A549 (cell line): Measurements from ENCODE around the gene TRMT2A. TPM values are rescaled to one million over a fixed set of nuclear protein-coding genes. Genes with fewer than 3 reads are reported as not detected.

Source experiments
- ATAC-seq, 2 experiments: fragments of 200-7000 bp in 1 of 2; fragments of >200 bp in 1 of 2; cut with Nextera tagmentation in 1 of 2; cut with Tn5 transposase in 1 of 2; 3 replicates each; pipeline versions ENCODE4 v1.8.0 to v1.9.1; 2018 to 2020; ENCODE audit warnings: mild to moderate bottlenecking in 1 of 2, moderate library complexity in 1 of 2
- CTCF ChIA-PET: fragments of 300-600 bp; sonication (Branson Sonifier 250); formaldehyde crosslinking; extraction: SDS; loops from one replicate; lab custom pipeline; 2021; ENCODE audit warnings: antibody characterized with exemption, inconsistent platforms; lab: Yijun Ruan, JAX
- POLR2A ChIA-PET: fragments of 350-600 bp; formaldehyde crosslinking; extraction: SDS; loops from one replicate; lab custom pipeline; 2021; ENCODE audit warnings: antibody characterized with exemption, inconsistent platforms; lab: Yijun Ruan, JAX
- DNase-seq, 2 experiments: peaks; one replicate each; pipeline versions ENCODE4 v3.0.0 to v3.0.0-alpha.2; 2011 to 2016; ENCODE audit warnings: low read depth in 1 of 2, low spot score in 1 of 2
- FAIRE-seq: peaks from 2 replicates; lab custom pipeline; 2011; peaks lifted over from hg19 to GRCh38; lab: Jason Lieb, UNC
- H3K27ac ChIP-seq, 2 experiments: fragments of >200 bp; sonication (Bioruptor Twin); formaldehyde crosslinking; 3 replicates each; pipeline ENCODE4 v1.5.1; 2016 to 2017
- H3K4me1 ChIP-seq: fragments of >200 bp; sonication (Bioruptor Twin); formaldehyde crosslinking; 3 replicates; pipeline ENCODE4 v1.6.1; 2016
- H3K4me2 ChIP-seq: fragments of >200 bp; sonication (Bioruptor Twin); formaldehyde crosslinking; 3 replicates; pipeline ENCODE4 v1.6.1; 2016
- H3K4me3 ChIP-seq: fragments of >200 bp; sonication (Bioruptor Twin); formaldehyde crosslinking; 3 replicates; pipeline ENCODE4 v1.5.1; 2016
- H3K9me3 ChIP-seq: fragments of >200 bp; sonication (Bioruptor Twin); formaldehyde crosslinking; 3 replicates; pipeline ENCODE4 v1.6.1; 2016
- CHD4 ChIP-seq: fragments of 200-600 bp; sonication (generic); IDR thresholded peaks from 2 replicates; pipeline ENCODE4 v1.6.1; 2016; ENCODE audit warnings: antibody characterized with exemption, mild to moderate bottlenecking, borderline replicate concordance
- CTCF ChIP-seq: fragments of >200 bp; sonication (Bioruptor Twin); formaldehyde crosslinking; IDR thresholded peaks from 3 replicates; pipeline ENCODE4 v1.5.1; 2016
- ELK1 ChIP-seq: fragments of 150-350 bp; IDR thresholded peaks from 2 replicates; pipeline ENCODE4 v1.6.1; 2014; ENCODE audit warnings: low read depth, mild to moderate bottlenecking, low read length
- EP300 ChIP-seq, 2 experiments: fragments of >200 bp; sonication (Bioruptor Twin); formaldehyde crosslinking; IDR thresholded peaks; 2 replicates in 1 of 2; 3 replicates in 1 of 2; pipeline ENCODE4 v1.6.1; 2016 to 2017
- ESRRA ChIP-seq: fragments of 150-350 bp; IDR thresholded peaks from 2 replicates; pipeline ENCODE4 v1.6.1; 2014; ENCODE audit warnings: mild to moderate bottlenecking, low read length, borderline replicate concordance
- FOSB ChIP-seq: fragments of 250-450 bp; sonication (Bioruptor Pico); IDR thresholded peaks from 2 replicates; pipeline ENCODE4 v1.5.0; 2020; ENCODE audit warnings: mild to moderate bottlenecking, moderate library complexity
- FOSL2 ChIP-seq, 2 experiments: fragments of 450-650 bp in 1 of 2; fragments of >200 bp in 1 of 2; sonication (Bioruptor Twin) in 1 of 2; formaldehyde crosslinking; IDR thresholded peaks; 2 replicates each; pipeline versions ENCODE4 v1.5.0 to v1.6.1; 2016 to 2020; ENCODE audit warnings: mild to moderate bottlenecking in 1 of 2, moderate library complexity in 1 of 2
- FOXS1 ChIP-seq: fragments of 250-450 bp; sonication (Bioruptor Pico); IDR thresholded peaks from 2 replicates; pipeline ENCODE4 v1.5.0; 2020; ENCODE audit warnings: mild to moderate bottlenecking, moderate library complexity
- HOXB5 ChIP-seq: fragments of 250-450 bp; sonication (Bioruptor Pico); IDR thresholded peaks from 2 replicates; pipeline ENCODE4 v1.5.0; 2020; ENCODE audit warnings: mild to moderate bottlenecking, moderate library complexity
- JUN ChIP-seq, 2 experiments: fragments of >200 bp; sonication (Bioruptor Twin); formaldehyde crosslinking; IDR thresholded peaks; 2 replicates in 1 of 2; 3 replicates in 1 of 2; pipeline ENCODE4 v1.6.1; 2016 to 2017
- JUNB ChIP-seq: fragments of >200 bp; sonication (Bioruptor Twin); formaldehyde crosslinking; IDR thresholded peaks from 2 replicates; pipeline ENCODE4 v1.6.1; 2016
- KDM5A ChIP-seq: fragments of 200-600 bp; sonication (generic); IDR thresholded peaks from 2 replicates; pipeline ENCODE4 v1.6.1; 2016; ENCODE audit warnings: antibody characterized with exemption, mild to moderate bottlenecking
- MAFK ChIP-seq: fragments of 450-650 bp; IDR thresholded peaks from 2 replicates; pipeline ENCODE4 v1.6.1; 2014; ENCODE audit not compliant: partially characterized antibody
- MAZ ChIP-seq: fragments of 150-350 bp; IDR thresholded peaks from 2 replicates; pipeline ENCODE4 v1.6.1; 2014; ENCODE audit warnings: antibody characterized with exemption, low read depth, low read length, borderline replicate concordance
- MYC ChIP-seq: IDR thresholded peaks from 2 replicates; pipeline ENCODE4 v1.6.1; 2012; ENCODE audit warnings: mild to moderate bottlenecking, inconsistent platforms, low read length, improper control_type of control experiment, borderline replicate concordance
- NPAS2 ChIP-seq: fragments of 250-450 bp; sonication (Bioruptor Pico); IDR thresholded peaks from 2 replicates; pipeline ENCODE4 v1.8.0; 2022; ENCODE audit warnings: mild to moderate bottlenecking, moderate library complexity, borderline replicate concordance
- RARB ChIP-seq: fragments of 250-450 bp; sonication (Bioruptor Pico); IDR thresholded peaks from 2 replicates; pipeline ENCODE4 v1.8.0; 2021; ENCODE audit warnings: mild to moderate bottlenecking, moderate library complexity
- RCOR1 ChIP-seq: fragments of 150-350 bp; IDR thresholded peaks from 2 replicates; pipeline ENCODE4 v1.6.1; 2014; ENCODE audit warnings: antibody characterized with exemption, low read length, low read depth
- RNF2 ChIP-seq: fragments of 200-600 bp; sonication (generic); IDR thresholded peaks from 2 replicates; pipeline ENCODE4 v1.6.1; 2016; ENCODE audit warnings: low read depth, mild to moderate bottlenecking, antibody characterized with exemption, moderate library complexity, borderline replicate concordance
- SMC3 ChIP-seq: fragments of >200 bp; sonication (Bioruptor Twin); formaldehyde crosslinking; IDR thresholded peaks from 3 replicates; pipeline ENCODE4 v1.6.1; 2018; ENCODE audit warnings: inconsistent platforms
- SREBF2 ChIP-seq: fragments of 450-650 bp; IDR thresholded peaks from 2 replicates; pipeline ENCODE4 v1.6.1; 2014; ENCODE audit warnings: mild to moderate bottlenecking, moderate library complexity
- ZC3H11A ChIP-seq: fragments of 450-650 bp; IDR thresholded peaks from 2 replicates; pipeline ENCODE4 v1.6.1; 2014; ENCODE audit warnings: antibody characterized with exemption, mild to moderate bottlenecking
- ZFP36 ChIP-seq: fragments of 450-650 bp; IDR thresholded peaks from 2 replicates; pipeline ENCODE4 v1.6.1; 2014; ENCODE audit warnings: borderline replicate concordance; ENCODE audit not compliant: partially characterized antibody
- ZNF302 ChIP-seq: fragments of 250-450 bp; sonication (Bioruptor Pico); IDR thresholded peaks from 2 replicates; pipeline ENCODE4 v1.9.0; 2021; ENCODE audit warnings: inconsistent platforms, mild to moderate bottlenecking, moderate library complexity
- ZSCAN20 ChIP-seq: fragments of 250-450 bp; sonication (Bioruptor Pico); IDR thresholded peaks from 2 replicates; pipeline ENCODE4 v1.8.0; 2022; ENCODE audit warnings: mild to moderate bottlenecking, moderate library complexity
- WGBS: methylation state at CpG from one replicate; pipeline ENCODE4 v1.1.6; 2017; ENCODE audit errors: missing lambda C conversion rate; 5-methylcytosine and 5-hydroxymethylcytosine counted together
- polyA plus RNA-seq, 4 experiments: library from polyadenylated mRNA; depleted of rRNA in 3 of 4; stranded (reverse); fragments of >200 nt; fragmentation: RNase III in 1 of 4; extraction: RNeasy Plus Mini Kit Qiagen cat#74134 plus additional on column Dnase treatment in 1 of 4; gene quantifications; 2 replicates in 3 of 4; 3 replicates in 1 of 4; pipeline ENCODE4 v1.2.3, GENCODE V29; 2011 to 2017
- TF ChIP-seq, protein P1 (sequence below): IDR thresholded peaks from 2 replicates; pipeline ENCODE4 v1.6.1; 2012
- TF ChIP-seq, protein P2 (sequence below): fragments of 250-450 bp; sonication (Bioruptor Pico); IDR thresholded peaks from 2 replicates; pipeline ENCODE4 v1.5.0; 2021; ENCODE audit warnings: mild to moderate bottlenecking, moderate library complexity, borderline replicate concordance
- TF ChIP-seq, protein P3 (sequence below): IDR thresholded peaks from 2 replicates; pipeline ENCODE4 v1.6.1; 2012; ENCODE audit warnings: low read depth, borderline replicate concordance

TRMT2A gene
- polyA plus RNA-seq, 2 of the 4 experiments (the other 2 are of a cell fraction): 12.3 to 28.8 TPM

GRCh38 chr22:20154602-20155187 is 37.7 kb upstream of the TRMT2A start:
- peak in 1 of 2 experiments; percentile 16 for DNase-seq
- whole genome bisulfite sequencing: 45% methylated on average over 5 of the region's 14 CpGs
- POLR2A ChIA-PET: no interaction called here
- CTCF ChIA-PET: interaction anchor here (0.6 to 7.1 kb wide), 3 partner anchors 131 to 140 kb away, joined by 3 to 92 read pairs (median 3); no protein-coding TSS in a partner anchor
- no peak overlapping the region for H3K4me3 ChIP-seq
- no peak overlapping the region for H3K27ac ChIP-seq
- no peak for FAIRE-seq
- no peaks in the 10 kb centered on the region for H3K4me1 ChIP-seq
- ATAC-seq: peak; percentile 19 to 43; a peak in 4 of 6 replicates
- no peaks in the 10 kb centered on the region for H3K9me3 ChIP-seq
- TF ChIP-seq JUNB (no peak), ZSCAN20 (no peak), CHD4 (no peak), FOSL2 (IDR thresholded peaks at IDR 0.05) (no peak), FOSL2 (CRISPR knock-in tag; IDR thresholded peaks at IDR 0.05) (no peak), HOXB5 (no peak), RCOR1 (no peak), CTCF (no peak), SMC3 (no peak), KDM5A (no peak), RARB (CRISPR knock-in tag) (no peak), NPAS2 (CRISPR knock-in tag) (no peak), MAFK (no peak), ZNF302 (CRISPR knock-in tag) (no peak), RNF2 (no peak)
- TF ChIP-seq, protein P1, sequence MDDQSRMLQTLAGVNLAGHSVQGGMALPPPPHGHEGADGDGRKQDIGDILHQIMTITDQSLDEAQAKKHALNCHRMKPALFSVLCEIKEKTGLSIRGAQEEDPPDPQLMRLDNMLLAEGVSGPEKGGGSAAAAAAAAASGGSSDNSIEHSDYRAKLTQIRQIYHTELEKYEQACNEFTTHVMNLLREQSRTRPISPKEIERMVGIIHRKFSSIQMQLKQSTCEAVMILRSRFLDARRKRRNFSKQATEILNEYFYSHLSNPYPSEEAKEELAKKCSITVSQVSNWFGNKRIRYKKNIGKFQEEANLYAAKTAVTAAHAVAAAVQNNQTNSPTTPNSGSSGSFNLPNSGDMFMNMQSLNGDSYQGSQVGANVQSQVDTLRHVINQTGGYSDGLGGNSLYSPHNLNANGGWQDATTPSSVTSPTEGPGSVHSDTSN: no peak
- H3K4me2 ChIP-seq: no peak overlapping the region

DNA sequence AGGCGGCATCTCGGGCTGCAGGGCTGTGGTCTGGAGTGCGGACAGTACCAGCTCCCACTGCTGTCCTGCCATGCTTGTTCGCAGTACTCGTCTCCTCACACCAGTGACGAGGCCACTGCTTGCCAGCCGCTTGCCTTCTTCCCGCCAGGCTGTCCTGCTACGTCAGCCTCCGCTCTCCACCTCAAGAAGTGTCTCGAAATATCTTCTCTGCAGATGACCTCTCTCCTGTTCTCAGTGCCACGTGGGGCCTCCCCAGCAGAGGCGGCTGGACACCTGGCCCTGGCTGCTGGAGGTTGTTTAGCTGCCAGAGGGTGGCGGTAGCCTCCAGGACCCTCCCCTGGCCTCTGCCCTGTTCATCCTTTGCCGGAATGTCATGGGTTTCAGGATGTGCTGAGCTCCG is 36.9 kb upstream of the TRMT2A start:
- Histone ChIP-seq H3K9me3 (no peaks in the 10 kb centered on the region), H3K27ac (no peak overlapping the region), H3K4me1 (no peaks in the 10 kb centered on the region), H3K4me2 (no peak overlapping the region), H3K4me3 (no peak overlapping the region)
- FAIRE-seq (no peak), ATAC-seq (no peak), DNase-seq (no peak)
- ChIA-PET CTCF (interaction anchor here (0.6 to 7.1 kb wide), 7 partner anchors 10 to 159 kb away, joined by 3 to 92 read pairs (median 3); no protein-coding TSS in a partner anchor), POLR2A (no interaction called here)
- WGBS: 90% methylated on average over 8 of the region's 16 CpGs
- TF ChIP-seq ESRRA: no peak
- TF ChIP-seq ZSCAN20: no peak
- no peak for TF ChIP-seq MAZ
- TF ChIP-seq FOSB: no peak
- TF ChIP-seq ZC3H11A: no peak
- TF ChIP-seq ZNF302 (CRISPR knock-in tag): no peak
- no peak for TF ChIP-seq FOSL2 (IDR thresholded peaks at IDR 0.05)
- no peak for TF ChIP-seq FOSL2 (CRISPR knock-in tag; IDR thresholded peaks at IDR 0.05)
- TF ChIP-seq MYC: no peak
- no peak for TF ChIP-seq FOXS1 (CRISPR knock-in tag)
- no peak for TF ChIP-seq JUN (IDR thresholded peaks at IDR 0.05)
- TF ChIP-seq SREBF2: no peak
- TF ChIP-seq RNF2: no peak
- TF ChIP-seq ELK1: no peak
- TF ChIP-seq EP300 (IDR thresholded peaks at IDR 0.05): no peak
- TF ChIP-seq, protein P2, sequence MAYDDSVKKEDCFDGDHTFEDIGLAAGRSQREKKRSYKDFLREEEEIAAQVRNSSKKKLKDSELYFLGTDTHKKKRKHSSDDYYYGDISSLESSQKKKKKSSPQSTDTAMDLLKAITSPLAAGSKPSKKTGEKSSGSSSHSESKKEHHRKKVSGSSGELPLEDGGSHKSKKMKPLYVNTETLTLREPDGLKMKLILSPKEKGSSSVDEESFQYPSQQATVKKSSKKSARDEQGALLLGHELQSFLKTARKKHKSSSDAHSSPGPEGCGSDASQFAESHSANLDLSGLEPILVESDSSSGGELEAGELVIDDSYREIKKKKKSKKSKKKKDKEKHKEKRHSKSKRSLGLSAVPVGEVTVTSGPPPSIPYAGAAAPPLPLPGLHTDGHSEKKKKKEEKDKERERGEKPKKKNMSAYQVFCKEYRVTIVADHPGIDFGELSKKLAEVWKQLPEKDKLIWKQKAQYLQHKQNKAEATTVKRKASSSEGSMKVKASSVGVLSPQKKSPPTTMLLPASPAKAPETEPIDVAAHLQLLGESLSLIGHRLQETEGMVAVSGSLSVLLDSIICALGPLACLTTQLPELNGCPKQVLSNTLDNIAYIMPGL (CRISPR knock-in tag): no peak
- TF ChIP-seq ZFP36: no peak
- TF ChIP-seq, protein P3, sequence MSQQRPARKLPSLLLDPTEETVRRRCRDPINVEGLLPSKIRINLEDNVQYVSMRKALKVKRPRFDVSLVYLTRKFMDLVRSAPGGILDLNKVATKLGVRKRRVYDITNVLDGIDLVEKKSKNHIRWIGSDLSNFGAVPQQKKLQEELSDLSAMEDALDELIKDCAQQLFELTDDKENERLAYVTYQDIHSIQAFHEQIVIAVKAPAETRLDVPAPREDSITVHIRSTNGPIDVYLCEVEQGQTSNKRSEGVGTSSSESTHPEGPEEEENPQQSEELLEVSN: no peak
